ENCODE data around the gene CTBP2.

The CTBP2 gene

GRCh38 chr10:125141150-125141859, 19.1 kb downstream of the CTBP2 start:
- peaks cover 71% of the 10 kb centered on the region for H3K4me1 Mint-ChIP-seq
- peak overlapping the region; percentile 89 for H3K27ac Mint-ChIP-seq
- H3K36me3 Mint-ChIP-seq (ENCODE audit: low read depth): peaks cover 60% of the 10 kb centered on the region
- peaks cover 3% of the 10 kb centered on the region for H3K27me3 Mint-ChIP-seq (ENCODE audit: low read depth, poor library complexity)
- no peak overlapping the region for H3K4me3 Mint-ChIP-seq
- no peak for DNase-seq
- TF ChIP-seq CTCF (IDR thresholded peaks at IDR 0.05): no peak
- no peaks in the 10 kb centered on the region for H3K9me3 Mint-ChIP-seq

- H3K27me3 Mint-ChIP-seq (ENCODE audit: low read depth, poor library complexity): peaks cover 3% of the 10 kb centered on the region
These were observed 20.2 kb downstream of the CTBP2 start for GRCh38 chr10:125140151-125140550.

GRCh38 chr10:125137601-125138438, 22.5 kb downstream of the CTBP2 start:
- peak overlapping the region; percentile 60 for H3K4me3 Mint-ChIP-seq
- DNase-seq: no peak
- H3K4me1 Mint-ChIP-seq: peaks cover 73% of the 10 kb centered on the region
- no peaks in the 10 kb centered on the region for H3K9me3 Mint-ChIP-seq
- no peak for TF ChIP-seq CTCF (IDR thresholded peaks at IDR 0.05)
- H3K36me3 Mint-ChIP-seq (ENCODE audit: low read depth): peaks cover 72% of the 10 kb centered on the region
- H3K27me3 Mint-ChIP-seq (ENCODE audit: low read depth, poor library complexity): no peaks in the 10 kb centered on the region
- peak overlapping the region; percentile 97 for H3K27ac Mint-ChIP-seq

More at GRCh38 chr10:125140151-125140550, 20.2 kb downstream of the CTBP2 start:
- peak overlapping the region; percentile 75 for H3K27ac Mint-ChIP-seq
- no peaks in the 10 kb centered on the region for H3K9me3 Mint-ChIP-seq
- TF ChIP-seq CTCF (IDR thresholded peaks at IDR 0.05): no peak
- DNase-seq: no peak
- peaks cover 70% of the 10 kb centered on the region for H3K4me1 Mint-ChIP-seq
- H3K36me3 Mint-ChIP-seq (ENCODE audit: low read depth): peaks cover 66% of the 10 kb centered on the region
- H3K4me3 Mint-ChIP-seq: no peak overlapping the region

- no peak for TF ChIP-seq CTCF (IDR thresholded peaks at IDR 0.05)
- H3K36me3 Mint-ChIP-seq (ENCODE audit: low read depth): peaks cover 79% of the 10 kb centered on the region
- H3K27ac Mint-ChIP-seq: no peak overlapping the region
- DNase-seq: no peak
- no peak overlapping the region for H3K4me3 Mint-ChIP-seq
- H3K9me3 Mint-ChIP-seq: no peaks in the 10 kb centered on the region
- H3K27me3 Mint-ChIP-seq (ENCODE audit: low read depth, poor library complexity): no peaks in the 10 kb centered on the region
- peaks cover 59% of the 10 kb centered on the region for H3K4me1 Mint-ChIP-seq
These were observed 24.3 kb downstream of the CTBP2 start for GRCh38 chr10:125136087-125136486.

- DNase-seq: no peak
- Mint-ChIP-seq H3K27me3 (ENCODE audit: low read depth, poor library complexity) (no peaks in the 10 kb centered on the region), H3K4me1 (peaks cover 63% of the 10 kb centered on the region), H3K27ac (no peak overlapping the region), H3K4me3 (no peak overlapping the region), H3K9me3 (peaks cover 3% of the 10 kb centered on the region), H3K36me3 (ENCODE audit: low read depth) (peaks cover 82% of the 10 kb centered on the region)
- TF ChIP-seq CTCF (IDR thresholded peaks at IDR 0.05): no peak
These were observed 24.7 kb downstream of the CTBP2 start for GRCh38 chr10:125135771-125136035.

Measured in nephron progenitor cell (in vitro differentiated cells).